GM19043 (cell line): Measurements from ENCODE around the gene NWD2.

Experiments used
- ATAC-seq: cut with Tn5 transposase; IDR thresholded peaks from one replicate; pipeline ENCODE4 v1.9.1; 2021; ENCODE audit warnings: low read depth; ENCODE audit not compliant: unreplicated experiment

The NWD2 gene

GRCh38 chr4:37464373-37465128 is 220.0 kb downstream of the NWD2 start:
- ATAC-seq, result no peak

- no peak for ATAC-seq
Observed at GRCh38 chr4:37465296-37465695, 220.8 kb downstream of the NWD2 start.

GRCh38 chr4:37465845-37466244 is 221.3 kb downstream of the NWD2 start:
- no peak for ATAC-seq

GRCh38 chr4:37467223-37467622 is 222.7 kb downstream of the NWD2 start:
- no peak for ATAC-seq

GRCh38 chr4:37467824-37468223 is 223.3 kb downstream of the NWD2 start:
- no peak for ATAC-seq

- ATAC-seq, result no peak
Observed at GRCh38 chr4:37469286-37469685, 224.7 kb downstream of the NWD2 start.

GRCh38 chr4:37470245-37470644 is 225.7 kb downstream of the NWD2 start:
- no peak for ATAC-seq

- no peak for ATAC-seq
Observed at GRCh38 chr4:37471093-37471492, 226.6 kb downstream of the NWD2 start.

GRCh38 chr4:37471971-37472370 is 227.4 kb downstream of the NWD2 start:
- no peak for ATAC-seq

- ATAC-seq, result no peak
Observed at GRCh38 chr4:37473807-37474206, 229.3 kb downstream of the NWD2 start.

- ATAC-seq, result no peak
Observed at GRCh38 chr4:37475087-37475486, 230.5 kb downstream of the NWD2 start.

- no peak for ATAC-seq
Observed at GRCh38 chr4:37475776-37476175, 231.2 kb downstream of the NWD2 start.

- ATAC-seq, result no peak
Observed at GRCh38 chr4:37476256-37476655, 231.7 kb downstream of the NWD2 start.

GRCh38 chr4:37476691-37477090 is 232.1 kb downstream of the NWD2 start:
- no peak for ATAC-seq

- ATAC-seq, result no peak
Observed at GRCh38 chr4:37477126-37477525, 232.6 kb downstream of the NWD2 start.

GRCh38 chr4:37478151-37478550 is 233.6 kb downstream of the NWD2 start:
- ATAC-seq, result no peak

GRCh38 chr4:37480509-37480908 is 236.0 kb downstream of the NWD2 start:
- no peak for ATAC-seq

- no peak for ATAC-seq
Observed at GRCh38 chr4:37481547-37482122, 237.1 kb downstream of the NWD2 start.

- ATAC-seq, result no peak
Observed at GRCh38 chr4:37482236-37482913, 237.8 kb downstream of the NWD2 start.

- ATAC-seq, result no peak
Observed at GRCh38 chr4:37483610-37484009, 239.1 kb downstream of the NWD2 start.

GRCh38 chr4:37486166-37486565 is 241.6 kb downstream of the NWD2 start:
- no peak for ATAC-seq

GRCh38 chr4:37487668-37488067 is 243.1 kb downstream of the NWD2 start:
- no peak for ATAC-seq
